ENCODE results near the gene ABHD1.
"Not testable (repeated sequence)": the region's sequence is repeated elsewhere in the genome, so short reads cannot be mapped to it uniquely, and the experiment has no call there.

The ABHD1 gene

GRCh38 chr2:27123302-27124150 is at the start of gene ABHD1:
TSS of gene ABHD1 (plus strand) at chr2:27123815. CDS start at chr2:27123949, 134 bp downstream.
- FAIRE-seq (no peak), DNase-seq (ENCODE audit: low spot score) (no peak)

GRCh38 chr2:27074738-27075565 is 48.7 kb upstream of the ABHD1 start:
- FAIRE-seq (no peak), DNase-seq (ENCODE audit: low spot score) (no peak)

- not testable (repeated sequence) for FAIRE-seq; DNase-seq (ENCODE audit: low spot score)
These were observed 48.1 kb upstream of the ABHD1 start for GRCh38 chr2:27075566-27075871.

GRCh38 chr2:27076323-27076722 is 47.3 kb upstream of the ABHD1 start:
- DNase-seq (ENCODE audit: low spot score) (no peak), FAIRE-seq (no peak)

GRCh38 chr2:27077231-27077630 is 46.4 kb upstream of the ABHD1 start:
- FAIRE-seq (no peak), DNase-seq (ENCODE audit: low spot score) (no peak)

GRCh38 chr2:27078267-27079194 is 45.1 kb upstream of the ABHD1 start, which contains the start of gene EMILIN1:
TSS of gene EMILIN1 (plus strand) at chr2:27078615. CDS start at chr2:27079066, 451 bp downstream.
- FAIRE-seq (no peak), DNase-seq (ENCODE audit: low spot score) (no peak)

GRCh38 chr2:27079233-27080139 is 44.1 kb upstream of the ABHD1 start:
- FAIRE-seq = no peak
- DNase-seq (ENCODE audit: low spot score) = no peak

GRCh38 chr2:27080140-27080469 is 43.5 kb upstream of the ABHD1 start:
- FAIRE-seq (no peak), DNase-seq (ENCODE audit: low spot score) (no peak)

GRCh38 chr2:27080603-27080936 is 43.0 kb upstream of the ABHD1 start:
- FAIRE-seq = no peak
- DNase-seq (ENCODE audit: low spot score) = no peak

GRCh38 chr2:27081984-27082772 is 41.4 kb upstream of the ABHD1 start:
- DNase-seq (ENCODE audit: low spot score) (no peak), FAIRE-seq (no peak)

GRCh38 chr2:27082773-27083409 is 40.7 kb upstream of the ABHD1 start:
- FAIRE-seq (no peak), DNase-seq (ENCODE audit: low spot score) (no peak)

- DNase-seq (ENCODE audit: low spot score) (no peak), FAIRE-seq (no peak)
These were observed 40.0 kb upstream of the ABHD1 start for GRCh38 chr2:27083410-27084296.

GRCh38 chr2:27084297-27085061 is 39.1 kb upstream of the ABHD1 start:
- FAIRE-seq (no peak), DNase-seq (ENCODE audit: low spot score) (no peak)

GRCh38 chr2:27085062-27085672 is 38.4 kb upstream of the ABHD1 start:
- DNase-seq (ENCODE audit: low spot score) = no peak
- FAIRE-seq = no peak

- DNase-seq (ENCODE audit: low spot score) (peak; percentile 22), FAIRE-seq (no peak)
These were observed 37.9 kb upstream of the ABHD1 start for GRCh38 chr2:27085673-27086089.

- FAIRE-seq = no peak
- DNase-seq (ENCODE audit: low spot score) = peak; percentile 85
These were observed 37.4 kb upstream of the ABHD1 start for GRCh38 chr2:27086090-27086723.

Measured in RCC 7860 (cell line).